Measurements from ENCODE around the gene SOX2.

- no peak for TF ChIP-seq CTCF (IDR thresholded peaks at IDR 0.05)
- no peak for TF ChIP-seq POLR2A (IDR thresholded peaks at IDR 0.05)
These were observed 4.0 kb downstream of the SOX2 start for GRCh38 chr3:181715571-181716340.
